OCI-LY3 (cell line): ENCODE data around the gene CPLANE2.

ENCODE experiments used
- H2AFZ ChIP-seq: fragments of 200-600, 300-600 bp; shearing (Covaris generic); 2 replicates; pipeline ENCODE4 v1.6.0; 2014; ENCODE audit warnings: antibody characterized with exemption, low read depth, low read length
- H3K27ac ChIP-seq: fragments of 200-600, 300-600 bp; sonication (generic); 2 replicates; pipeline ENCODE4 v1.5.1; 2014; ENCODE audit warnings: mild to moderate bottlenecking, low read length, moderate library complexity, mixed read lengths
- H3K27me3 ChIP-seq: fragments of 200-600, 300-600 bp; sonication (generic); 2 replicates; pipeline ENCODE4 v1.6.1; 2014; ENCODE audit warnings: low read depth, low read length, mixed read lengths
- H3K36me3 ChIP-seq: fragments of 200-600, 300-600 bp; sonication (generic); replicated peaks from 2 replicates; pipeline ENCODE3; 2014; ENCODE audit warnings: low read depth, low read length, mixed read lengths
- H3K4me1 ChIP-seq: fragments of 300-600, 200-600 bp; sonication (generic); 2 replicates; pipeline ENCODE4 v1.6.1; 2014; ENCODE audit warnings: low read length, mixed read lengths
- H3K4me2 ChIP-seq: fragments of 200-600, 300-600 bp; sonication (generic); 2 replicates; pipeline ENCODE4 v1.6.1; 2014; ENCODE audit warnings: low read length, mixed read lengths
- H3K4me3 ChIP-seq: fragments of 300-600, 200-600 bp; sonication (generic); 2 replicates; pipeline ENCODE4 v1.5.1; 2014; ENCODE audit warnings: antibody characterized with exemption, mild to moderate bottlenecking, low read length, moderate library complexity
- H3K79me2 ChIP-seq: fragments of 300-600, 200-600 bp; shearing (Covaris generic); 2 replicates; pipeline ENCODE4 v1.6.1; 2014; ENCODE audit warnings: mild to moderate bottlenecking, low read length, mixed read lengths
- H3K9ac ChIP-seq: fragments of 300-600, 200-600 bp; shearing (Covaris generic); 2 replicates; pipeline ENCODE4 v1.6.0; 2014; ENCODE audit warnings: mild to moderate bottlenecking, low read length, moderate library complexity
- H3K9me3 ChIP-seq: fragments of 200-600, 300-600 bp; shearing (Covaris generic); 2 replicates; pipeline ENCODE4 v1.6.1; 2014; ENCODE audit warnings: low read length, mixed read lengths; ENCODE audit not compliant: insufficient read depth
- H4K20me1 ChIP-seq: fragments of 200-600, 300-600 bp; sonication (generic); 2 replicates; pipeline ENCODE4 v1.6.1; 2016; ENCODE audit warnings: low read length, mixed read lengths; ENCODE audit not compliant: insufficient read depth
- EZH2phosphoT487 ChIP-seq: fragments of 200-600 bp; shearing (Covaris generic); IDR thresholded peaks from 2 replicates; pipeline ENCODE4 v1.6.1; 2018; ENCODE audit warnings: antibody characterized with exemption, mixed run types, low read depth
- TF ChIP-seq, protein P1 (sequence below): fragments of 200-600, 300-600 bp; sonication (generic); IDR thresholded peaks from 2 replicates; pipeline ENCODE4 v1.5.1; 2014; ENCODE audit warnings: antibody characterized with exemption, low read length, low read depth

The CPLANE2 gene

DNA sequence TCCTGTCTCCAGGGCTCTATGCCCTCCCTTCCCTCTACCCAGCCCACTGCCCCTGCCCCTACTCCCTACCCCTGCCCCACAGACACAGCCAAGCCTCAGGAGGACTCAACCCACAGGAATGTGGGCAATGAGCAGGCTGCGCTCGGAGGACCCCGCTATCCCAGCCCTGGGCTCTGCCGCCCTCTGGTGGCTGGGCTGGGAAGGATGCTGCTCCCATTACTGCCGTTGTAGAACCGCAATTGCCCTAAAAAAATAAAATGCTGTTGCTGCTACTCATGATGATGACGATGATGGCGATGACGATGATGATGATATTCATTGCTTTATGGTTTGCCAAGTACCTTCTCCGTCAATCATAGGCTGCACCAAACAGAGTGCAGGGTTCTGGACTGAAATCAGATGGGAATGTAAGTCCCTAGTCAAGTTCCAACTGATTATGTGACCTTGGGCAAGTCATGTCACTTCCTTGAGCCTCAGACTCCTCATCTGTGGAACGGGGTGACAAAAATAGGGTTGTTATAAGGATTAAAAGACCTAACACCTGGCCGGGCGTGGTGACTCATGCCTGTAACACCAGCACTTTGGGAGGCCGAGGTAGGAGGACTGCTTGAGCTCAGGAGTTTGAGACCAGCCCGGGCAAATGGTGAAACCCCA is 49.1 kb downstream of the CPLANE2 start:
- Histone ChIP-seq H3K79me2 (no peaks in the 10 kb centered on the region), H3K27ac (no peak overlapping the region), H3K4me2 (peak overlapping the region; percentile 49), H3K9me3 (no peaks in the 10 kb centered on the region), H3K36me3 (no peaks in the 10 kb centered on the region), H3K9ac (0 out of 2 replicates have a peak overlapping the region, but pooled peaks have one; percentile 27), H2AFZ (peak overlapping the region; percentile 79; the same call in 1 of the 2 replicates), H3K4me3 (0 out of 2 replicates have a peak overlapping the region, but pooled peaks have one; percentile 34), H3K4me1 (peaks cover 3% of the 10 kb centered on the region; the same call in 1 of the 2 replicates), H4K20me1 (no peaks in the 10 kb centered on the region), H3K27me3 (peaks cover 6% of the 10 kb centered on the region; the same call in 1 of the 2 replicates)
- TF ChIP-seq, protein P1, sequence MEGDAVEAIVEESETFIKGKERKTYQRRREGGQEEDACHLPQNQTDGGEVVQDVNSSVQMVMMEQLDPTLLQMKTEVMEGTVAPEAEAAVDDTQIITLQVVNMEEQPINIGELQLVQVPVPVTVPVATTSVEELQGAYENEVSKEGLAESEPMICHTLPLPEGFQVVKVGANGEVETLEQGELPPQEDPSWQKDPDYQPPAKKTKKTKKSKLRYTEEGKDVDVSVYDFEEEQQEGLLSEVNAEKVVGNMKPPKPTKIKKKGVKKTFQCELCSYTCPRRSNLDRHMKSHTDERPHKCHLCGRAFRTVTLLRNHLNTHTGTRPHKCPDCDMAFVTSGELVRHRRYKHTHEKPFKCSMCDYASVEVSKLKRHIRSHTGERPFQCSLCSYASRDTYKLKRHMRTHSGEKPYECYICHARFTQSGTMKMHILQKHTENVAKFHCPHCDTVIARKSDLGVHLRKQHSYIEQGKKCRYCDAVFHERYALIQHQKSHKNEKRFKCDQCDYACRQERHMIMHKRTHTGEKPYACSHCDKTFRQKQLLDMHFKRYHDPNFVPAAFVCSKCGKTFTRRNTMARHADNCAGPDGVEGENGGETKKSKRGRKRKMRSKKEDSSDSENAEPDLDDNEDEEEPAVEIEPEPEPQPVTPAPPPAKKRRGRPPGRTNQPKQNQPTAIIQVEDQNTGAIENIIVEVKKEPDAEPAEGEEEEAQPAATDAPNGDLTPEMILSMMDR, result peak; percentile 85
- TF ChIP-seq EZH2phosphoT487, result no peak

DNA sequence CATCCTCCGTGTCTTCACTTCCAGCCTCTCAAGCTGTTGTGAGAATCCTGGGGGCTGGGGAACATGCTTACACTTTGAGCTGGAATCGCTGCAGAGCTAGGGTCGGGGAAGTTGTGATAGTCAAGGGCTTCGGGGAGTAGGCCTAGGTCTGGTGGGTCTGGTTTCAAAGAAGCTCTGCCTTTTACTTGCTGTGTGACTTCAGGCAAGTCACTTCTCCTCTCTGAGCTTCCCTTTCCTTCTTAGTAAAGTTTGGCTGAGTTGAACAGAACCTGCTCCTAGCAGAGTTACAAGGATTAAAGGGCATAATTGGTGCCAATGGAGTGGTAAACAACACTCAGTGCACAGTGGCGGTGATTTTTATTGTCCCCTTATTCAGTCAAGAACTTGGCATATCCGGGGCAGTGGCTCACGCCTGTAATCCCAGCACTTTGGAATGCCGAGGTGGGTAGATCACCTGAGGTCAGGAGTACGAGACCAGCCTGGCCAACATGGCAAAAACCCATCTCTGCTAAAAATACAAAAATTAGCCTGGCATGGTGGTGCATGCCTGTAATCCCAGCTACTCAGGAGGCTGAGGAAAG is 50.2 kb downstream of the CPLANE2 start:
- Histone ChIP-seq H3K4me3 (no peak overlapping the region), H3K79me2 (no peaks in the 10 kb centered on the region), H3K27me3 (peaks cover 6% of the 10 kb centered on the region; the same call in 1 of the 2 replicates), H3K4me1 (peaks cover 3% of the 10 kb centered on the region; the same call in 1 of the 2 replicates), H4K20me1 (no peaks in the 10 kb centered on the region), H3K27ac (no peak overlapping the region), H3K4me2 (no peak overlapping the region), H3K36me3 (no peaks in the 10 kb centered on the region), H3K9ac (no peak overlapping the region), H3K9me3 (no peaks in the 10 kb centered on the region), H2AFZ (no peak overlapping the region)
- no peak for TF ChIP-seq EZH2phosphoT487
- TF ChIP-seq, protein P1, result no peak

DNA sequence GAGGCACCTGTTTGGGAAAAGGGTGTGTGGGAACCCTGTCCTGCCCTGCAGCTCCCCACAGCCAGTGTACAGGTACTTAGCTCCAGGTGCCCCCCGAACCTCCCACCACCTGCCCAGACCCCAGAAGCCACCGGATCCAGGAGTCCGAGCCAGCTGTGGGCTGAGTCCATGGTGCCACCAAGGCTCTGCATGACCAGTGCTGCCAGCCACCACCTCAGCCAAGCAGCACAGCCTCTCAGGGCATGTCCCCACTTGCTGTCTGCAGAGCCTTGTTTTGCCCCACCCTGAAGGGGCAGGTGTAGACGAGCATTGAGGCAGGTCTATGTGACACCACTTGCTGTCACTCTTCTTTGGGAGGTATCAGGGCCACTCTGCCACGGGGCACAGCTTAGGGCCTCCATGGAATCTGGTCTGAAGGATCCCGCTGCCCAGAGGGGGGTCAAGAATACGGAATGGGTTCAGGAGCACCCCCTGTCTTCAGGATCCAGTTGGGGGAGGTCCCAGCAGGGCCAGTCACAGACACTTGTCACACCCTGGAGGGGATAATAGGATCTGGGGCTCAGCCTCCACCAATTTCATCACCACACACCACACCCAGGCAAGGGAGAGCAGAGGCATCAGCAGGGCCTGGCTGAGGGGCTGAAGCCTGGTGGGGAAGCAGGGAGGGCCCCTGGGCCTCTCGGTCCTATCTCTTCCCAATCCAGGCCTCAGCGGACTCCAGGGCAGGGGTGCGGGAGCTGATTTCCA is 52.3 kb downstream of the CPLANE2 start:
- H3K4me2 ChIP-seq, result no peak overlapping the region
- no peaks in the 10 kb centered on the region for H3K9me3 ChIP-seq
- H3K4me1 ChIP-seq, result peaks cover 3% of the 10 kb centered on the region; the same call in 1 of the 2 replicates
- H3K27ac ChIP-seq, result no peak overlapping the region
- H2AFZ ChIP-seq, result no peak overlapping the region
- no peaks in the 10 kb centered on the region for H3K27me3 ChIP-seq
- H3K79me2 ChIP-seq, result no peaks in the 10 kb centered on the region
- H3K9ac ChIP-seq, result no peak overlapping the region
- H4K20me1 ChIP-seq, result no peaks in the 10 kb centered on the region
- no peak overlapping the region for H3K4me3 ChIP-seq
- TF ChIP-seq, protein P1, result no peak
- no peak for TF ChIP-seq EZH2phosphoT487
- H3K36me3 ChIP-seq, result no peaks in the 10 kb centered on the region
